Smooth muscle cell (in vitro differentiated cells): Measurements from ENCODE around the gene ZNF593. TPM values are rescaled to one million over a fixed set of nuclear protein-coding genes. Genes with fewer than 3 reads are reported as not detected.
A peak's percentile ranks its signal among the peaks of the same experiment; 100 is the strongest.

Source experiments
- DNase-seq: peaks from one replicate; lab custom pipeline; 2025; ENCODE audit not compliant: unreplicated experiment; lab: John Stamatoyannopoulos, UW
- H2AFZ ChIP-seq: fragments of 200-600 bp; sonication (generic); 2 replicates; pipeline ENCODE4 v1.6.0; 2016; ENCODE audit warnings: antibody characterized with exemption, low read depth, mild to moderate bottlenecking
- H3F3A ChIP-seq: fragments of 200-600 bp; sonication (generic); 2 replicates; pipeline ENCODE4 v1.6.0; 2017; ENCODE audit warnings: antibody characterized with exemption, low read depth
- H3K27ac ChIP-seq: fragments of 200-600 bp; sonication (generic); 2 replicates; pipeline ENCODE4 v1.5.1; 2016; ENCODE audit warnings: low read depth, mild to moderate bottlenecking
- H3K27me3 ChIP-seq: fragments of 200-600 bp; sonication (generic); 2 replicates; pipeline ENCODE4 v1.6.1; 2016; ENCODE audit warnings: low read depth, mild to moderate bottlenecking
- H3K36me3 ChIP-seq: fragments of 200-600 bp; sonication (generic); 2 replicates; pipeline ENCODE4 v1.5.1; 2016; ENCODE audit warnings: low read depth
- H3K4me1 ChIP-seq: fragments of 200-600 bp; sonication (generic); 2 replicates; pipeline ENCODE4 v1.5.1; 2016; ENCODE audit warnings: low read depth
- H3K4me2 ChIP-seq: fragments of 200-600 bp; sonication (generic); 2 replicates; pipeline ENCODE4 v1.6.0; 2016; ENCODE audit warnings: mild to moderate bottlenecking
- H3K4me3 ChIP-seq: fragments of 200-600 bp; sonication (generic); 2 replicates; pipeline ENCODE4 v1.5.1; 2016; ENCODE audit warnings: mild to moderate bottlenecking
- H3K79me2 ChIP-seq: fragments of 200-600 bp; sonication (generic); 2 replicates; pipeline ENCODE4 v1.6.0; 2016; ENCODE audit warnings: low read depth, mild to moderate bottlenecking
- H3K9ac ChIP-seq: fragments of 200-600 bp; sonication (generic); 2 replicates; pipeline ENCODE4 v1.6.0; 2016; ENCODE audit warnings: low read depth
- H3K9me3 ChIP-seq: fragments of 200-600 bp; sonication (generic); replicated peaks from 2 replicates; pipeline ENCODE4 v1.5.1; 2016; ENCODE audit warnings: low read depth
- H4K20me1 ChIP-seq: fragments of 200-600 bp; sonication (generic); 2 replicates; pipeline ENCODE4 v1.6.0; 2016; ENCODE audit warnings: low read depth
- CTCF ChIP-seq: fragments of 200-600 bp; sonication (generic); IDR thresholded peaks from 2 replicates; pipeline ENCODE4 v1.5.1; 2017; ENCODE audit warnings: borderline replicate concordance, mild to moderate bottlenecking, antibody characterized with exemption; ENCODE audit not compliant: insufficient read depth, poor library complexity, severe bottlenecking
- WGBS: methylation state at CpG from one replicate; pipeline ENCODE4 v1.1.7; 2016; ENCODE audit warnings: low lambda C conversion rate; 5-methylcytosine and 5-hydroxymethylcytosine counted together
- polyA plus RNA-seq: library from polyadenylated mRNA; unstranded; fragments of >200 nt; fragmentation: Nextera tagmentation; extraction: Ambion mirVana; gene quantifications from 2 replicates; pipeline ENCODE4 v1.2.1, GENCODE V29; 2016
- total RNA-seq: library from RNA; depleted of rRNA; stranded (reverse); fragments of >200 nt; gene quantifications from 2 replicates; pipeline ENCODE4 v1.2.3, GENCODE V29; 2014

The ZNF593 gene
- total and polyA plus RNA-seq, 2 experiments from 2014 or later, result 38.4 to 52.4 TPM

- H3K9me3 ChIP-seq, result no peaks in the 10 kb centered on the region
- H3K27me3 ChIP-seq, result no peaks in the 10 kb centered on the region
- H4K20me1 ChIP-seq, result no peaks in the 10 kb centered on the region
- no peak within 1 kb of the TSS for H2AFZ ChIP-seq
- H3K4me1 ChIP-seq, result peaks cover 20% of the 10 kb centered on the region
- DNase-seq, result no peak
- peak within 1 kb of the TSS; percentile 97 for H3K4me2 ChIP-seq
- H3K4me3 ChIP-seq, result peak within 1 kb of the TSS; percentile 84
- no peak within 1 kb of the TSS for H3K27ac ChIP-seq
- TF ChIP-seq CTCF, result no peak
- peaks cover 4% of the 10 kb centered on the region for H3K79me2 ChIP-seq
- WGBS, result 95% methylated on average over 33 of the region's 34 CpGs
- H3F3A ChIP-seq, result no peaks in the 10 kb centered on the region
- H3K9ac ChIP-seq, result no peak within 1 kb of the TSS
- H3K36me3 ChIP-seq, result no peaks in the 10 kb centered on the region
Observed at GRCh38 chr1:26171084-26172072, 1.7 kb downstream of the ZNF593 start, which contains the start of gene ZNF593OS. TSS of gene ZNF593OS (minus strand) at chr1:26171832. CDS start at chr1:26171661, 171 bp downstream.

- Histone ChIP-seq H3K27me3 (no peaks in the 10 kb centered on the region), H4K20me1 (no peaks in the 10 kb centered on the region), H3K4me1 (peaks cover 14% of the 10 kb centered on the region), H3K79me2 (peaks cover 3% of the 10 kb centered on the region), H3K9me3 (no peaks in the 10 kb centered on the region), H3K27ac (no peak overlapping the region), H2AFZ (no peak overlapping the region), H3K4me2 (no peak overlapping the region), H3K4me3 (no peak overlapping the region), H3K9ac (no peak overlapping the region), H3K36me3 (no peaks in the 10 kb centered on the region), H3F3A (no peaks in the 10 kb centered on the region)
- no peak for DNase-seq
- WGBS, result 97% methylated on average over 3 of the region's 8 CpGs
- no peak for TF ChIP-seq CTCF
Observed at GRCh38 chr1:26175346-26175745, 5.6 kb downstream of the ZNF593 start.

- H3K4me2 ChIP-seq, result peak within 1 kb of the TSS; percentile 65
- TF ChIP-seq CTCF, result no peak
Observed at GRCh38 chr1:26177182-26177684, 7.5 kb downstream of the ZNF593 start, which contains the start of gene CNKSR1. TSS of gene CNKSR1 (plus strand) at chr1:26177491. CDS start at chr1:26177548, 57 bp downstream.

More at GRCh38 chr1:26177182-26177684, 7.5 kb downstream of the ZNF593 start, which contains the start of gene CNKSR1:
- no peaks in the 10 kb centered on the region for H3K79me2 ChIP-seq
- no peak within 1 kb of the TSS for H3K9ac ChIP-seq
- no peak for DNase-seq
- no peak within 1 kb of the TSS for H3K27ac ChIP-seq
- 29% methylated on average over 20 of the region's 21 CpGs for WGBS
- H4K20me1 ChIP-seq, result no peaks in the 10 kb centered on the region
- no peaks in the 10 kb centered on the region for H3K9me3 ChIP-seq
- no peaks in the 10 kb centered on the region for H3K27me3 ChIP-seq
- H2AFZ ChIP-seq, result no peak within 1 kb of the TSS
- no peaks in the 10 kb centered on the region for H3F3A ChIP-seq
- no peaks in the 10 kb centered on the region for H3K4me1 ChIP-seq
- H3K36me3 ChIP-seq, result no peaks in the 10 kb centered on the region
- peak within 1 kb of the TSS; percentile 41 for H3K4me3 ChIP-seq
